Activated B cell treated with CpG ODN at 0.5 μM for 24 hours (primary cell): ENCODE results near the gene NPR1. TPM values are rescaled to one million over a fixed set of nuclear protein-coding genes. Genes with fewer than 3 reads are reported as not detected.
A peak's percentile ranks its signal among the peaks of the same experiment; 100 is the strongest.
"Not testable (repeated sequence)": the region's sequence is repeated elsewhere in the genome, so short reads cannot be mapped to it uniquely, and the experiment has no call there.

Experiments used
- ATAC-seq: fragments of 200-7000 bp; cut with Tn5 transposase; one replicate; pipeline ENCODE4 v1.10.0; 2021; ENCODE audit warnings: low read depth, mild to moderate bottlenecking, moderate library complexity
- CTCF ChIA-PET: fragments of 350-600 bp; sonication (Branson Sonifier 250); formaldehyde crosslinking; loops from one replicate; lab custom pipeline; 2021; ENCODE audit warnings: antibody characterized with exemption; lab: Charles Lee
- POLR2A ChIA-PET: fragments of 350-600 bp; sonication (Branson Sonifier 250); formaldehyde crosslinking; loops from one replicate; lab custom pipeline; 2021; ENCODE audit warnings: antibody characterized with exemption; lab: Charles Lee
- DNase-seq: peaks from one replicate; pipeline ENCODE4 v3.0.0; 2022
- H3K27ac Mint-ChIP-seq: one replicate; pipeline ENCODE4 v1.8.0; 2020; ENCODE audit warnings: mixed read lengths
- H3K27me3 Mint-ChIP-seq: one replicate; pipeline ENCODE4 v1.8.0; 2021; ENCODE audit warnings: mixed read lengths
- H3K36me3 Mint-ChIP-seq: one replicate; pipeline ENCODE4 v1.8.0; 2021; ENCODE audit warnings: low read depth, mixed read lengths
- H3K4me1 Mint-ChIP-seq: one replicate; pipeline ENCODE4 v1.8.0; 2021; ENCODE audit warnings: mixed read lengths
- H3K4me3 Mint-ChIP-seq: one replicate; pipeline ENCODE4 v1.8.0; 2020; ENCODE audit warnings: mild to moderate bottlenecking, mixed read lengths
- H3K9me3 Mint-ChIP-seq: one replicate; pipeline ENCODE4 v1.8.0; 2020; ENCODE audit warnings: mixed read lengths
- intact Hi-C: fragments of 100-400 bp; cut with micrococcal nuclease; formaldehyde crosslinking; loops from one replicate; pipeline ENCODE4 v1.15.1; 2024
- total RNA-seq: library from RNA; stranded (reverse); gene quantifications from 2 replicates; pipeline ENCODE4 v1.2.3, GENCODE V29; 2022
- TF ChIP-seq, protein P1 (sequence below): fragments of 200-600 bp; IDR thresholded peaks from one replicate; pipeline ENCODE4 v1.8.0; 2022; ENCODE audit warnings: antibody characterized with exemption, mild to moderate bottlenecking

The NPR1 gene
- total RNA-seq, 1 donor from 2014 or later = 0.82 TPM

DNA sequence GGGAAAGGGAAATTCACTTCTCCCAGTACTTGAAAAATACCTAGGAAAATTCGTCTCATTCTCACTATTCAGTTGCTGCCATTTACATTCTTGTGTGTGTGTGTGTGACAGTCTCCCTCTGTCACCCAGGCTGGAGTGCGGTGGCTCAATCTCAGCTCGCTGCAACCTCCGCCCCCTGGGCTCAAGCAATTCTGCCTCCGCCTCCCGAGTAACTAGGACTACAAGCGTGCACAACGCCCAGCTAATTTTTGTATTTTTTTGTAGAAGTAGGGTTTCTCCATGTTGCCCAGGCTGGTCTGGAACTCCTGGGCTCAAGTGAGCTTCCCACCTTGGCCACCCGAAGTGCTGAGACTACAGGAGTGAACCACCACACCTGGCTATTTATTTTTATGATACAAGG lies 18.8 kb upstream of the NPR1 start:
- TF ChIP-seq, protein P1, sequence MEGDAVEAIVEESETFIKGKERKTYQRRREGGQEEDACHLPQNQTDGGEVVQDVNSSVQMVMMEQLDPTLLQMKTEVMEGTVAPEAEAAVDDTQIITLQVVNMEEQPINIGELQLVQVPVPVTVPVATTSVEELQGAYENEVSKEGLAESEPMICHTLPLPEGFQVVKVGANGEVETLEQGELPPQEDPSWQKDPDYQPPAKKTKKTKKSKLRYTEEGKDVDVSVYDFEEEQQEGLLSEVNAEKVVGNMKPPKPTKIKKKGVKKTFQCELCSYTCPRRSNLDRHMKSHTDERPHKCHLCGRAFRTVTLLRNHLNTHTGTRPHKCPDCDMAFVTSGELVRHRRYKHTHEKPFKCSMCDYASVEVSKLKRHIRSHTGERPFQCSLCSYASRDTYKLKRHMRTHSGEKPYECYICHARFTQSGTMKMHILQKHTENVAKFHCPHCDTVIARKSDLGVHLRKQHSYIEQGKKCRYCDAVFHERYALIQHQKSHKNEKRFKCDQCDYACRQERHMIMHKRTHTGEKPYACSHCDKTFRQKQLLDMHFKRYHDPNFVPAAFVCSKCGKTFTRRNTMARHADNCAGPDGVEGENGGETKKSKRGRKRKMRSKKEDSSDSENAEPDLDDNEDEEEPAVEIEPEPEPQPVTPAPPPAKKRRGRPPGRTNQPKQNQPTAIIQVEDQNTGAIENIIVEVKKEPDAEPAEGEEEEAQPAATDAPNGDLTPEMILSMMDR = no peak
- Mint-ChIP-seq H3K27ac (peak overlapping the region; percentile 24), H3K4me3 (peak overlapping the region; percentile 96), H3K27me3 (no peaks in the 10 kb centered on the region), H3K36me3 (peaks cover 47% of the 10 kb centered on the region), H3K4me1 (peaks cover 14% of the 10 kb centered on the region), H3K9me3 (no peaks in the 10 kb centered on the region)
- ATAC-seq = no peak
- CTCF ChIA-PET = interaction anchor here (1.6 kb wide), 1 partner anchor 88 kb away, joined by 9 read pairs; no protein-coding TSS in a partner anchor
- no peak for DNase-seq
- POLR2A ChIA-PET = interaction anchor here (0.6 to 3.2 kb wide), 14 partner anchors 12 to 331 kb away, joined by 3 to 37 read pairs (median 8); partner anchors contain the start of genes CHTOP, ILF2, RPS27 and S100A5
- intact Hi-C loops = loop anchor here (2.0 to 5.0 kb wide), 3 partner anchors 61 to 149 kb away; no protein-coding TSS in a partner anchor

DNA sequence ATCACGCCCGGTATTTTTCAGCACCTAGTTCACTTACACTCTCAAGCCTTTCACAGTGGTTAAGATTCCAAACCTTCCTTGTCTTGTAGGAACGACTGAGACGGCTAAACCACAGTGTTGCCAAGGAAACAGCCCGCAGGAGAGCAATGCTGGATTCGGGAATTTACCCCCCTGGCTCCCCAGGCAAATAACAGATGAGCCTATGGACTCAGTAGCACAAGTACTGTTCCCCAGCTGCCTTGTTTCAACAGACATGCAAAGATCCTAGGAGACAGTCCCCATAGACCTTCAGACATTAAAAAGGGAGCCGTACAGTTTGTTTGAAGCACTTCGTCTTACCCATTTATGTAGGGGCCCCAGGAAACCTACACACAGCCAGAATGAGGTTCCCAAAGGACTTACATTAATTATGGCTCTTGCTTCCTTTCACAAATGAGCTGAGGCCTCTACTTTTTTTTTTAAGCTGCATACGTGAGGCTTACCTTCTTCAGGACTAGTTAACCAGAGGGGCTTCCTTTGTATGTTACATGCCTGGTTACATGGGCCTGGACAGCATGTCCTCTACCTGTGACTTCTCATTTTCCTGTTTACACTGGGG lies 17.3 kb upstream of the NPR1 start:
- intact Hi-C loops = no loop called here
- Mint-ChIP-seq H3K27me3 (no peaks in the 10 kb centered on the region), H3K27ac (no peak overlapping the region), H3K4me1 (peaks cover 14% of the 10 kb centered on the region), H3K9me3 (no peaks in the 10 kb centered on the region), H3K4me3 (no peak overlapping the region), H3K36me3 (peaks cover 63% of the 10 kb centered on the region)
- CTCF ChIA-PET = no interaction called here
- TF ChIP-seq, protein P1 = no peak
- DNase-seq (no peak), ATAC-seq (no peak)
- POLR2A ChIA-PET = interaction anchor here (0.7 to 1.6 kb wide), 4 partner anchors 11 to 1322 kb away, joined by 3 to 7 read pairs (median 4); partner anchors contain the start of genes CHTOP, FLAD1 and INTS3

DNA sequence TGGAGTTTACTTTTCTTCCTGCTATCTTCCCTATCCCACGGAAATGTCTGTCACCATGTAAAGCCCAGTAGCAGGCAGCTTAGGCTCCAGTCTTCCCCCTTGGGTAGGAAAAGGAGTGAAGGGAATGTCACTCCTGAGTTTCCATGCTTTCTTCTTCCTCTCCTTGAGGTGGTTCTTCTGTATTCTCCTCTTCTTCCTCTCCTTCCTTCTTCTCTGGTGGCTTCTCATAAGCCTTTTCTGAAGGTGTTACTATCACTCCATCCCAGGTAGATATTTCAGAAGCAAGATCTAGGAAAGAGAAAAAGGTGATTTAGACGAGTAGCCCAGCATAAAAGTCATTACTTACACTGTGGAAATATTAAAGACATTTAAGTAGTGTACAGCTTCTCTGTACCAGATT lies 16.2 kb upstream of the NPR1 start:
- CTCF ChIA-PET = no interaction called here
- Mint-ChIP-seq H3K27me3 (no peaks in the 10 kb centered on the region), H3K36me3 (peaks cover 73% of the 10 kb centered on the region), H3K27ac (no peak overlapping the region), H3K4me3 (no peak overlapping the region), H3K4me1 (peaks cover 14% of the 10 kb centered on the region), H3K9me3 (no peaks in the 10 kb centered on the region)
- intact Hi-C loops = no loop called here
- no peak for ATAC-seq
- DNase-seq = no peak
- POLR2A ChIA-PET = no interaction called here
- TF ChIP-seq, protein P1 = no peak

DNA sequence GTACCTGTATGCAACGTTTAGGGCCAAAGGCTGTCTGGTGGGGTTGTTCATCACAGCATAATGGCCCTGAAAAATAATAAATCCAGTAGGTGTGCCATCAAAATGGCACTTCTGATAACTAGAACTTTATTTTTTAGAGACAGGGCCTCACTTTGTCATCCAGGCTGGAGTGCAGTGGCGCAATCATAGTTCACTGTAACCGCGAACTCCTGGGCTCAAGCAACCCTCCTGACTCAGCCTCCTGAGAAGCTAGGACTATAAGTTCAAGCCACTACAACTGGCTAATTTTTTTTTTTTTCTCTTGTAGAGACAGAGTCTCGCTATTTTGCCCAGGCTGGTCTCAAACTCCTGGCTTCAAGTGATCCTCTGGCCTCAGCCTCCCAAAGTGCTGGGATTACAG lies 15.3 kb upstream of the NPR1 start:
- H3K36me3 Mint-ChIP-seq = peaks cover 83% of the 10 kb centered on the region
- H3K4me3 Mint-ChIP-seq = no peak overlapping the region
- no peak overlapping the region for H3K27ac Mint-ChIP-seq
- intact Hi-C loops = no loop called here
- DNase-seq = no peak
- CTCF ChIA-PET = no interaction called here
- ATAC-seq = no peak
- POLR2A ChIA-PET = no interaction called here
- peaks cover 21% of the 10 kb centered on the region for H3K4me1 Mint-ChIP-seq
- H3K27me3 Mint-ChIP-seq = no peaks in the 10 kb centered on the region
- no peaks in the 10 kb centered on the region for H3K9me3 Mint-ChIP-seq
- TF ChIP-seq, protein P1 = no peak

DNA sequence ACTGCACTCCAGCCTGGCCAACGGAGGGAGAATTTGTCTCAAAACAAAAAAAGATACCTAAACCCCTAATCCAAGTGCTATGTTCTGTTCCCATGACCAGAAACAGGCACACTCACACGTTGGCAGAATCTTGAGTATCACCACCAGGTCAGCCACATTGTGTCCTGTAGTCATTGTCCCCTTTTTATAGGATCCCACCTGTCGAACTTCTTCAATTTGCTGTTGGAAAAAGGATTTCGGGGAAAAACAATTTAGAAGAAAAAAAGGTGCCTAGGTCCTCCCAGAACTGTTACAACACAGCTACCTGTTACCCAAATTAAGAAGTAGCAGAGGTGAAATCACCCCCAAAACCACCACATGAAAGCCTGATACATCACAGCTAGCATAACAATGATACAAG lies 11.0 kb upstream of the NPR1 start:
- no peak for DNase-seq
- H3K27ac Mint-ChIP-seq = no peak overlapping the region

DNA sequence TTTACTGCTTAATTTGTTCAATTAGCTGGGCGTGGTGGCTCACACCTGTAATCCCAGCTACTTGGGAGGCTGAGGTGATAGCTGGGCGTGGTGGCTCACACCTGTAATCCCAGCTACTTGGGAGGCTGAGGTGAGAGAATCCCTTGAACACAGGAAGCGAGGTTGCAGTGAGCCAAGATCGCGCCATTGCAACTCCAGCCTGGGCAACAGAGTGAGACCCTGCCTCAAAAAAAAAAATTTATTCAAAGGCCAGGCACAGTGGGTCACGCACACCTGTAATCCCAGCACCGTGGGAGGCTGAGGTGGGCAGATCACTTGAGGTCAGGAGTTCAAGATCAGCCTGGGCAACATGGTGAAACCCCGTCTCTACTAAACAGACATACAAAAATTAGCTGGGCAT lies 9.8 kb upstream of the NPR1 start:
- Mint-ChIP-seq H3K36me3 (peaks cover 65% of the 10 kb centered on the region), H3K4me1 (peaks cover 28% of the 10 kb centered on the region)
- POLR2A ChIA-PET = interaction anchor here (0.7 kb wide), 1 partner anchor 128 kb away, joined by 3 read pairs; the partner anchor contains the start of gene S100A5
- ATAC-seq, H3K9me3 Mint-ChIP-seq, intact Hi-C loops, DNase-seq, H3K27ac Mint-ChIP-seq, H3K4me3 Mint-ChIP-seq, H3K27me3 Mint-ChIP-seq: not testable (repeated sequence)
- CTCF ChIA-PET = interaction anchor here (0.7 to 2.2 kb wide), 2 partner anchors 96 to 266 kb away, joined by 3 to 5 read pairs; no protein-coding TSS in a partner anchor

More for the DNA sequence above, 11.0 kb upstream of the NPR1 start:
- H3K36me3 Mint-ChIP-seq = peaks cover 76% of the 10 kb centered on the region
- intact Hi-C loops = no loop called here
- H3K4me3 Mint-ChIP-seq = no peak overlapping the region
- CTCF ChIA-PET = interaction anchor here (2.2 kb wide), 1 partner anchor 95 kb away, joined by 5 read pairs; no protein-coding TSS in a partner anchor
- peaks cover 28% of the 10 kb centered on the region for H3K4me1 Mint-ChIP-seq
- no peaks in the 10 kb centered on the region for H3K9me3 Mint-ChIP-seq
- H3K27me3 Mint-ChIP-seq = no peaks in the 10 kb centered on the region
- POLR2A ChIA-PET = interaction anchor here (0.6 to 2.7 kb wide), 3 partner anchors 33 to 336 kb away, joined by 4 to 13 read pairs (median 4); partner anchors contain the start of genes CHTOP and INTS3
- ATAC-seq = no peak
- TF ChIP-seq, protein P1 = no peak
